Right lobe of liver (tissue), 4 donors: ENCODE data around the gene CACNB4.

Source experiments
- POLR2A ChIP-seq: fragments of 450-650 bp; IDR thresholded peaks from one replicate; pipeline ENCODE4 v1.6.1; 2017; ENCODE audit warnings: antibody characterized with exemption, mild to moderate bottlenecking
- TF ChIP-seq, protein P1 (sequence below), 4 donors: fragments of 200-600 bp in 3 of 4; fragments of 450-650 bp in 1 of 4; IDR thresholded peaks; one replicate each; pipeline versions ENCODE4 v1.5.1 to v1.8.0; 2016 to 2022; ENCODE audit warnings: antibody characterized with exemption in 4 of 4, mild to moderate bottlenecking in 2 of 4
- donor health status: DM: no; HTN: no; CAD: no.
- donor health status: DM: no; HTN: no; CAD: no.
- donor health status: DM: no; HTN: yes; CAD: no.

DNA sequence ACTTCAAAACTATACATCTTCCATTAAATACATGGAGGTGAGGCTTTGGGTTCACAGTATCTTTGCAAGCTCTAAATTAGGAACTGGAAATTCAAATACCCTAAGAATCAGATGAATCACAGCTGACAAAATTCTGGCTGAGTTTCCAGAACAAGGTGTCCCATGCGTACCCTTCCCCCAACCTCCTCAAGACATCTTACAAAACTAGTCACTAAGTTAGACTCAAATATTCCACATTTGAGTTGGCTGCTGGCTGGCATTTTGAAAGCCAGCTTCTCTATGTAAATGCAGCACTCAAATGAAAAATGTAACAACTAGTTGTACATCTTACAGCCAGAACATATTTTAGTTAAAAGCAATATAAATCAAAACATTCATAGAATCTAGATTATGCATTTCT lies 139.6 kb downstream of the CACNB4 start:
- TF ChIP-seq POLR2A = no peak
- TF ChIP-seq, protein P1, sequence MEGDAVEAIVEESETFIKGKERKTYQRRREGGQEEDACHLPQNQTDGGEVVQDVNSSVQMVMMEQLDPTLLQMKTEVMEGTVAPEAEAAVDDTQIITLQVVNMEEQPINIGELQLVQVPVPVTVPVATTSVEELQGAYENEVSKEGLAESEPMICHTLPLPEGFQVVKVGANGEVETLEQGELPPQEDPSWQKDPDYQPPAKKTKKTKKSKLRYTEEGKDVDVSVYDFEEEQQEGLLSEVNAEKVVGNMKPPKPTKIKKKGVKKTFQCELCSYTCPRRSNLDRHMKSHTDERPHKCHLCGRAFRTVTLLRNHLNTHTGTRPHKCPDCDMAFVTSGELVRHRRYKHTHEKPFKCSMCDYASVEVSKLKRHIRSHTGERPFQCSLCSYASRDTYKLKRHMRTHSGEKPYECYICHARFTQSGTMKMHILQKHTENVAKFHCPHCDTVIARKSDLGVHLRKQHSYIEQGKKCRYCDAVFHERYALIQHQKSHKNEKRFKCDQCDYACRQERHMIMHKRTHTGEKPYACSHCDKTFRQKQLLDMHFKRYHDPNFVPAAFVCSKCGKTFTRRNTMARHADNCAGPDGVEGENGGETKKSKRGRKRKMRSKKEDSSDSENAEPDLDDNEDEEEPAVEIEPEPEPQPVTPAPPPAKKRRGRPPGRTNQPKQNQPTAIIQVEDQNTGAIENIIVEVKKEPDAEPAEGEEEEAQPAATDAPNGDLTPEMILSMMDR (IDR thresholded peaks at IDR 0.05) = no peak
